Smooth muscle cell (in vitro differentiated cells): ENCODE measurements around the gene BLM. TPM values are rescaled to one million over a fixed set of nuclear protein-coding genes. Genes with fewer than 3 reads are reported as not detected.
"Not testable (repeated sequence)": the region's sequence is repeated elsewhere in the genome, so short reads cannot be mapped to it uniquely, and the experiment has no call there.

Source experiments
- DNase-seq: peaks from one replicate; lab custom pipeline; 2025; ENCODE audit not compliant: unreplicated experiment; lab: John Stamatoyannopoulos, UW
- H2AFZ ChIP-seq: fragments of 200-600 bp; sonication (generic); 2 replicates; pipeline ENCODE4 v1.6.0; 2016; ENCODE audit warnings: antibody characterized with exemption, low read depth, mild to moderate bottlenecking
- H3F3A ChIP-seq: fragments of 200-600 bp; sonication (generic); 2 replicates; pipeline ENCODE4 v1.6.0; 2017; ENCODE audit warnings: antibody characterized with exemption, low read depth
- H3K27ac ChIP-seq: fragments of 200-600 bp; sonication (generic); 2 replicates; pipeline ENCODE4 v1.5.1; 2016; ENCODE audit warnings: low read depth, mild to moderate bottlenecking
- H3K27me3 ChIP-seq: fragments of 200-600 bp; sonication (generic); 2 replicates; pipeline ENCODE4 v1.6.1; 2016; ENCODE audit warnings: low read depth, mild to moderate bottlenecking
- H3K36me3 ChIP-seq: fragments of 200-600 bp; sonication (generic); 2 replicates; pipeline ENCODE4 v1.5.1; 2016; ENCODE audit warnings: low read depth
- H3K4me1 ChIP-seq: fragments of 200-600 bp; sonication (generic); 2 replicates; pipeline ENCODE4 v1.5.1; 2016; ENCODE audit warnings: low read depth
- H3K4me2 ChIP-seq: fragments of 200-600 bp; sonication (generic); 2 replicates; pipeline ENCODE4 v1.6.0; 2016; ENCODE audit warnings: mild to moderate bottlenecking
- H3K4me3 ChIP-seq: fragments of 200-600 bp; sonication (generic); 2 replicates; pipeline ENCODE4 v1.5.1; 2016; ENCODE audit warnings: mild to moderate bottlenecking
- H3K79me2 ChIP-seq: fragments of 200-600 bp; sonication (generic); 2 replicates; pipeline ENCODE4 v1.6.0; 2016; ENCODE audit warnings: low read depth, mild to moderate bottlenecking
- H3K9ac ChIP-seq: fragments of 200-600 bp; sonication (generic); 2 replicates; pipeline ENCODE4 v1.6.0; 2016; ENCODE audit warnings: low read depth
- H3K9me3 ChIP-seq: fragments of 200-600 bp; sonication (generic); replicated peaks from 2 replicates; pipeline ENCODE4 v1.5.1; 2016; ENCODE audit warnings: low read depth
- H4K20me1 ChIP-seq: fragments of 200-600 bp; sonication (generic); 2 replicates; pipeline ENCODE4 v1.6.0; 2016; ENCODE audit warnings: low read depth
- CTCF ChIP-seq: fragments of 200-600 bp; sonication (generic); IDR thresholded peaks from 2 replicates; pipeline ENCODE4 v1.5.1; 2017; ENCODE audit warnings: borderline replicate concordance, mild to moderate bottlenecking, antibody characterized with exemption; ENCODE audit not compliant: insufficient read depth, poor library complexity, severe bottlenecking
- WGBS: methylation state at CpG from one replicate; pipeline ENCODE4 v1.1.7; 2016; ENCODE audit warnings: low lambda C conversion rate; 5-methylcytosine and 5-hydroxymethylcytosine counted together
- polyA plus RNA-seq: library from polyadenylated mRNA; unstranded; fragments of >200 nt; fragmentation: Nextera tagmentation; extraction: Ambion mirVana; gene quantifications from 2 replicates; pipeline ENCODE4 v1.2.1, GENCODE V29; 2016
- total RNA-seq: library from RNA; depleted of rRNA; stranded (reverse); fragments of >200 nt; gene quantifications from 2 replicates; pipeline ENCODE4 v1.2.3, GENCODE V29; 2014

BLM gene
- total RNA-seq (4.9 and 5.6 TPM in 2 replicates), polyA plus RNA-seq (1.7 and 3.1 TPM in 2 replicates)

- Histone ChIP-seq H3K27me3 (no peaks in the 10 kb centered on the region), H3K4me1 (peaks cover 8% of the 10 kb centered on the region), H3K27ac (peak within 1 kb of the TSS; percentile 66), H3K9ac (peak within 1 kb of the TSS; percentile 81), H3K36me3 (no peaks in the 10 kb centered on the region), H2AFZ (peak within 1 kb of the TSS; percentile 97), H3F3A (no peaks in the 10 kb centered on the region), H3K79me2 (peaks cover 28% of the 10 kb centered on the region), H4K20me1 (no peaks in the 10 kb centered on the region), H3K4me3 (peak within 1 kb of the TSS; percentile 65), H3K9me3 (no peaks in the 10 kb centered on the region), H3K4me2 (peak within 1 kb of the TSS; percentile 96)
- DNase-seq, result peak; percentile 75
- WGBS, result 1% methylated on average over 63 of the region's 65 CpGs
- no peak for TF ChIP-seq CTCF
Observed at GRCh38 chr15:90716976-90717821, at the start of gene BLM. TSS of gene BLM (plus strand) at chr15:90717346. CDS start at chr15:90747393, 30,047 bp downstream.

- not testable (repeated sequence) for H3K9me3 ChIP-seq, H2AFZ ChIP-seq, H3K4me3 ChIP-seq, H3K27ac ChIP-seq, DNase-seq, H3K9ac ChIP-seq, H4K20me1 ChIP-seq, H3K79me2 ChIP-seq, H3F3A ChIP-seq, H3K4me2 ChIP-seq, H3K27me3 ChIP-seq, H3K4me1 ChIP-seq, H3K36me3 ChIP-seq
- 90% methylated on average over 7 of the region's 7 CpGs for WGBS
Observed at GRCh38 chr15:90667755-90668345, 49.3 kb upstream of the BLM start.

- not testable (repeated sequence) for DNase-seq, H3K4me2 ChIP-seq, H3K36me3 ChIP-seq, H3F3A ChIP-seq, H3K79me2 ChIP-seq, H3K27ac ChIP-seq, H2AFZ ChIP-seq, H3K9ac ChIP-seq, H4K20me1 ChIP-seq, H3K4me3 ChIP-seq, H3K9me3 ChIP-seq, H3K4me1 ChIP-seq, H3K27me3 ChIP-seq
- WGBS, result 97% methylated on average over 8 of the region's 8 CpGs
Observed at GRCh38 chr15:90670631-90671030, 46.5 kb upstream of the BLM start.

GRCh38 chr15:90671216-90671615 is 45.9 kb upstream of the BLM start:
- H3K9me3 ChIP-seq, result no peaks in the 10 kb centered on the region
- no peak for DNase-seq
- WGBS, result 89% methylated on average over 4 of the region's 4 CpGs

GRCh38 chr15:90673357-90673756 is 43.8 kb upstream of the BLM start:
- H3K9ac ChIP-seq, H3K9me3 ChIP-seq, H3K36me3 ChIP-seq, DNase-seq, H3K27me3 ChIP-seq, H3K27ac ChIP-seq, H3K4me3 ChIP-seq, H2AFZ ChIP-seq, H3K4me1 ChIP-seq, H3F3A ChIP-seq, H3K79me2 ChIP-seq, H4K20me1 ChIP-seq, H3K4me2 ChIP-seq: not testable (repeated sequence)
- WGBS, result 95% methylated on average over 10 of the region's 10 CpGs

More at GRCh38 chr15:90671216-90671615, 45.9 kb upstream of the BLM start:
- Histone ChIP-seq H4K20me1 (no peaks in the 10 kb centered on the region), H3K79me2 (no peaks in the 10 kb centered on the region), H3K27me3 (no peaks in the 10 kb centered on the region), H2AFZ (no peak overlapping the region), H3K4me2 (no peak overlapping the region), H3K27ac (no peak overlapping the region), H3K4me3 (no peak overlapping the region), H3F3A (no peaks in the 10 kb centered on the region), H3K36me3 (no peaks in the 10 kb centered on the region), H3K9ac (no peak overlapping the region), H3K4me1 (no peaks in the 10 kb centered on the region)
- no peak for TF ChIP-seq CTCF
